Measurements from ENCODE around the gene CCDC57.

- TF ChIP-seq CTCF (conservative IDR thresholded peaks at IDR 0.05; ENCODE audit: low read depth, low read length) (peak; percentile 45), CEBPB (IDR thresholded peaks at IDR 0.05; ENCODE audit: low read depth, low read length) (no peak), POLR2A (IDR thresholded peaks at IDR 0.05; ENCODE audit: low read depth, low read length) (no peak; the same call in 1 of the 2 replicates), SMC3 (IDR thresholded peaks at IDR 0.05; ENCODE audit: low read depth, low read length) (no peak; the same call in 1 of the 2 replicates), MAZ (IDR thresholded peaks at IDR 0.05; ENCODE audit: borderline replicate concordance, low read depth, low read length) (peak; percentile 91; the same call in 1 of the 2 replicates), CHD1 (IDR thresholded peaks at IDR 0.05; ENCODE audit: low read depth, low read length) (no peak; the same call in 1 of the 2 replicates), RAD21 (IDR thresholded peaks at IDR 0.05; ENCODE audit: low read length) (peak; percentile 27; the same call in 1 of the 2 replicates), MAFK (IDR thresholded peaks at IDR 0.05; ENCODE audit: low read depth, low read length) (peak; percentile 54), MXI1 (IDR thresholded peaks at IDR 0.05; ENCODE audit: borderline replicate concordance, low read depth, low read length) (peak; percentile 5; the same call in 1 of the 2 replicates), BHLHE40 (IDR thresholded peaks at IDR 0.05; ENCODE audit: low read depth, low read length) (0 out of 2 replicates have a peak, but pooled peaks have one; percentile 16)
- TF ChIP-seq, protein P1, sequence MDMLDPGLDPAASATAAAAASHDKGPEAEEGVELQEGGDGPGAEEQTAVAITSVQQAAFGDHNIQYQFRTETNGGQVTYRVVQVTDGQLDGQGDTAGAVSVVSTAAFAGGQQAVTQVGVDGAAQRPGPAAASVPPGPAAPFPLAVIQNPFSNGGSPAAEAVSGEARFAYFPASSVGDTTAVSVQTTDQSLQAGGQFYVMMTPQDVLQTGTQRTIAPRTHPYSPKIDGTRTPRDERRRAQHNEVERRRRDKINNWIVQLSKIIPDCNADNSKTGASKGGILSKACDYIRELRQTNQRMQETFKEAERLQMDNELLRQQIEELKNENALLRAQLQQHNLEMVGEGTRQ (IDR thresholded peaks at IDR 0.05; ENCODE audit: low read depth, low read length): no peak; the same call in 1 of the 2 replicates
These were observed 18.1 kb upstream of the CCDC57 start for GRCh38 chr17:82230609-82231311.

All from IMR-90 (cell line).